ENCODE measurements around the gene RNF41. TPM values are rescaled to one million over a fixed set of nuclear protein-coding genes. Genes with fewer than 3 reads are reported as not detected.

RNF41 gene
- total RNA-seq, 1 experiment from 2014 or later: 62.8 TPM

DNA sequence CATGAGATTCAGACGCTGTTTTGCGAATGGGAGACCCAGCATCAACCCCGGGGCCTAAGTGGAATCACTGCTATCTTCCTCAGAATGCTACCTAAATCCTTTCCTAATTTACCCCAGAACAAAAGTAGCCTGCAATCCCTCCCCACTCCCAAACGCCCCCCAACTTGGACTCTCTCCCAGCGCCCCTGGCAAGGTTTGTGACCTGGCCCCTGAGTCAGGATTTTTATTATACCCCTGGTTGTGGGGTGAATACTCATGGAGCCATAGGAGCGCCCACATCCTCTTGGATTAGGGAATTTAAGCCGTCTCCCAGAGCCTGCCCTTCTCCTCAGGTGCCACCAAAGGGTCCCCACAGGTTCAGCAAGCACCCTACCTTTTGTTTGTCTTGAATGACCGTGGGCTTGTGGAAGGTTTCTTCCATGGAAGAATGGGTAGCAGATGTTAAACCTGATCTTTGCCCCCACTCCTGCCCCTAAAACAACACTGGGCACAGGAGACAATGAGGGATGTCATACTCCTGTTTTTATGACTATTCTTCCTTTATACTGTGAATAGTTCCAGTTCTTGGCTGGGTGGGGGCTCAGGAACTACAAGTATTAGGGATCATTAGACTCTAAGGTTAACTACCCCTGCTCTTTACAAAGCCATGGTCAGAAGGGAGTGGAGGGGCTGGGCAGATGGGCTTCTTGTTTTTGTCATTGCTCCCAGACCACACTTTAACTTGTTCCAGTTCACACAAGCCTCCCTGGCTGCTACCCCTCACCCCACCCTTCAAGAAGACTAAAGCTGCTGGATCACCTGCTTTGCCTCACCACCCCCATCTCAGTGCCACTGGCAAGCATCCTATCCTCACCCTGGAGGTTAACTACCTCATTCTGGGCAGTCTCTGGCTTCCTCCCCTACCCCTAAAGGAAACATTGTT, 68.7 kb downstream of the RNF41 start:
- no peak for DNase-seq (ENCODE audit: low spot score)

Other genes with a start within 250 kb of the RNF41 start
- gene RAB5B, start 247.8 kb downstream of the RNF41 start, total RNA-seq (2014; rRNA removed; shearing (Covaris generic)): 46.9 and 47.7 TPM in 2 replicates
- gene SUOX, start 224.6 kb downstream of the RNF41 start, total RNA-seq (2014; rRNA removed; shearing (Covaris generic)): 16.7 and 25.9 TPM in 2 replicates
- 0.39 and 0.89 TPM in 2 replicates for gene IKZF4, start 200.9 kb downstream of the RNF41 start, total RNA-seq (2014; rRNA removed; shearing (Covaris generic))
- 1,414 and 1,870 TPM in 2 replicates for gene RPS26, start 180.0 kb downstream of the RNF41 start, total RNA-seq (2014; rRNA removed; shearing (Covaris generic))
- 0.31 and 0.45 TPM in 2 replicates for gene ERBB3, start 141.8 kb downstream of the RNF41 start, total RNA-seq (2014; rRNA removed; shearing (Covaris generic))
- gene PA2G4, start 117.4 kb downstream of the RNF41 start, total RNA-seq (2014; rRNA removed; shearing (Covaris generic)): 203 and 227 TPM in 2 replicates
- 3,847 and 4,326 TPM in 2 replicates for gene RPL41, start 105.3 kb downstream of the RNF41 start, total RNA-seq (2014; rRNA removed; shearing (Covaris generic))
- gene ZC3H10, start 103.7 kb downstream of the RNF41 start, total RNA-seq (2014; rRNA removed; shearing (Covaris generic)): 1.9 and 2.4 TPM in 2 replicates
- 62.9 and 80.8 TPM in 2 replicates for gene ESYT1, start 93.7 kb downstream of the RNF41 start, total RNA-seq (2014; rRNA removed; shearing (Covaris generic))
- 88.0 and 129 TPM in 2 replicates for gene MYL6B, start 69.3 kb downstream of the RNF41 start, total RNA-seq (2014; rRNA removed; shearing (Covaris generic))
- 2,426 and 2,616 TPM in 2 replicates for gene MYL6, start 63.6 kb downstream of the RNF41 start, total RNA-seq (2014; rRNA removed; shearing (Covaris generic))
- gene SMARCC2, start 32.4 kb downstream of the RNF41 start, total RNA-seq (2014; rRNA removed; shearing (Covaris generic)): 19.6 and 22.9 TPM in 2 replicates
- 65.8 and 87.5 TPM in 2 replicates for gene NABP2, start 2.4 kb upstream of the RNF41 start, total RNA-seq (2014; rRNA removed; shearing (Covaris generic))
- not detected in 2 replicates for gene SLC39A5, start 8.1 kb upstream of the RNF41 start, total RNA-seq (2014; rRNA removed; shearing (Covaris generic))
- 13.4 and 15.4 TPM in 2 replicates for gene ANKRD52, start 36.5 kb upstream of the RNF41 start, total RNA-seq (2014; rRNA removed; shearing (Covaris generic))
- 4.5 and 8.1 TPM in 2 replicates for gene COQ10A, start 45.0 kb upstream of the RNF41 start, total RNA-seq (2014; rRNA removed; shearing (Covaris generic))
- gene CS, start 78.4 kb upstream of the RNF41 start, total RNA-seq (2014; rRNA removed; shearing (Covaris generic)): 122 and 155 TPM in 2 replicates
- 142 and 167 TPM in 2 replicates for gene CNPY2, start 94.1 kb upstream of the RNF41 start, total RNA-seq (2014; rRNA removed; shearing (Covaris generic))
- 11.8 and 16.4 TPM in 2 replicates for gene PAN2, start 112.1 kb upstream of the RNF41 start, total RNA-seq (2014; rRNA removed; shearing (Covaris generic))
- 0.23 TPM in 1 of 2 replicates, not detected in the other for gene IL23A, start 117.0 kb upstream of the RNF41 start, total RNA-seq (2014; rRNA removed; shearing (Covaris generic))
- 125 and 159 TPM in 2 replicates for gene STAT2, start 138.2 kb upstream of the RNF41 start, total RNA-seq (2014; rRNA removed; shearing (Covaris generic))
- gene APOF, start 140.9 kb upstream of the RNF41 start, total RNA-seq (2014; rRNA removed; shearing (Covaris generic)): not detected in 2 replicates
- gene TIMELESS, start 227.5 kb upstream of the RNF41 start, total RNA-seq (2014; rRNA removed; shearing (Covaris generic)): 9.8 and 12.7 TPM in 2 replicates
- 0.17 TPM in 1 of 2 replicates, not detected in the other for gene MIP, start 232.7 kb upstream of the RNF41 start, total RNA-seq (2014; rRNA removed; shearing (Covaris generic))
- gene SPRYD4, start 246.7 kb upstream of the RNF41 start, total RNA-seq (2014; rRNA removed; shearing (Covaris generic)): 1.6 and 1.8 TPM in 2 replicates

Data from H4 (cell line).